Central memory CD4-positive, alpha-beta T cell (primary cell): ENCODE results near the gene KIAA1755.

Experiments used
- DNase-seq: peaks from one replicate; pipeline ENCODE4 v3.0.0; 2022
- total RNA-seq, 3 experiments: gene quantifications; one replicate each; lab custom pipeline; 2026; lab: John Stamatoyannopoulos, UW

The KIAA1755 gene, protein sequence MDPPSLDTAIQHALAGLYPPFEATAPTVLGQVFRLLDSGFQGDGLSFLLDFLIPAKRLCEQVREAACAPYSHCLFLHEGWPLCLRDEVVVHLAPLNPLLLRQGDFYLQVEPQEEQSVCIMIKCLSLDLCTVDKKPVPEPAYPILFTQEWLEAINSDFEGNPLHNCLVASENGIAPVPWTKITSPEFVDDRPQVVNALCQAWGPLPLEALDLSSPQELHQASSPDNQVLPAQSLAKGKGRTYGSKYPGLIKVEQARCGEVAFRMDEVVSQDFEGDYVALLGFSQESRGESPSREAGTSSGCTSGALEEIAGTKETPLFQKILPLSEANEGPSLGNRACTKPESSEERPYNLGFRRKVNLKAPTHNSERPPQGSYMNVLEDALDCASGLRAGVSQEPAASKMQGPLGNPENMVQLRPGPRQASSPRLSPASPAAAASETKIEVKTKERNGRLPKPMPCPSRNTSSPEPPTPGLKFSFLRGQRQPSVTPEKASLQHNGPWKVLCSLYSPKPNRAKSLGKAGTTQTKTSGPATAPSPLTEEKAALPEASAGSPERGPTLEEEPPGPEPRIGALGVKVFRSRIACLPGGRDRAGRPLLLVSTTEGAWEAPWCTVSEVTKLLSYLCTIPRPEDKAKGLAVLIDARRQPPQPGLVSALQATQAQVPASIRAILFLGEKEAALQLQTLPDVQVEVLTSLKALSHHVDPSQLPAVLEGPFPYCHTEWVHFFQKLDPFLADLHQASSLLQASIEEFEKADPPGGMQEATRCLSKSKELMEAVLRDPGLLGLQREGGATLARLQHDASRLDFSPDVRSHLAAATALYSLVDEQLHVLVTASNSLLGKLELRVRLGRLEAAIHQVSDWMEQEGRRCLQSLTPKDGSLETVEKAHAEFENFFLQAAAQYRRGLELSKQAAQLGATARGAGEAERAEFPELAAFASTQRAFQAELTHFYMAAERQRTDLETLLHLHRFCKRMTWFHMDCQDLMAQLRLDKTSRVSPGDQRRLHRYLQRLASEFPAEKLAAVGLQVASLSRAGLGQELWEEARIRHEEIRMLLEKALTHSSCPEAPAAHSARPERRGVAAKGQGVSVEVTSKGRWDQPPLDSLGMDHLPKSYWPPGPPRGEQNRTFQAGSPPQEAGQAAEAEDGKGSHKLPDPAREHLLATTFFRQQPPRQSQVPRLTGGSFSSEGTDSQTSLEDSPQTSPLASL
- total RNA-seq = 0 to 0.19 (median 0) reads per million in 3 experiments

DNA sequence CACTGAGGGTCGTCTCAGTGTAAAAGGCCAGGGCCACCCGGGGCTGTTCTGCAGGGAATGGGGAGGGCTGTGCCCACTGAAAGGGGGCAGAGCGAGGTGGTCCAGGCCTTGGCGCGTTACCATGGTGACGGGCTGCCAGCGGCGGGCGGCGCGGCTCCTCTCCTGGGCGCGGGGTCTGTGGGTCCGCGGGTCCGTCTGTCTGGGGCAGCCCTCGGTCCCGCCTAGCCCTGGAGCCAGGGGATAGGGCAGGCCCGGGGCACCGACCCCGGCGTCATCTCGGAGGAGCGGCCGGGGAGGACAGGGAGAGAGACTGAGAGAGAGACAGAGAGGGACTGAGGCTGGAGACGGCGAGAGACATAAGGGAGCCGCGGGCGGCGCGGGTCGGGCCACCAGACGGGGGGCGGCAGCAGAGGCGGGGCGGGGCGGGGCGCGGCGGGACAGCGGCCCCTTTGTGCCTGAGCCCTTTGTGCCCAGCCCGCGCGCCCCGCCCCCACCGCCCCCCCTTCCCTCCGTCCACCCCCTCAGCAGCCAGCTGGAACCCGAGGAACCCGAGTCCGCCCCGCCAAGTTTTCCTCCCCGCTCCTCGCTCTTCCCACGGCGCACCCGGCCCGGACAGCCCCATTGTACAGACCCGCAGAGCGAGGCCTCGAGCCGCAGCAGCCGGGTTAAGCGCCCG is at the start of gene KIAA1755:
TSS of gene KIAA1755 (minus strand) at position 358 of the 676 bp plus-strand sequence. CDS start at position 123, 235 bp downstream.
- no peak for DNase-seq

DNA sequence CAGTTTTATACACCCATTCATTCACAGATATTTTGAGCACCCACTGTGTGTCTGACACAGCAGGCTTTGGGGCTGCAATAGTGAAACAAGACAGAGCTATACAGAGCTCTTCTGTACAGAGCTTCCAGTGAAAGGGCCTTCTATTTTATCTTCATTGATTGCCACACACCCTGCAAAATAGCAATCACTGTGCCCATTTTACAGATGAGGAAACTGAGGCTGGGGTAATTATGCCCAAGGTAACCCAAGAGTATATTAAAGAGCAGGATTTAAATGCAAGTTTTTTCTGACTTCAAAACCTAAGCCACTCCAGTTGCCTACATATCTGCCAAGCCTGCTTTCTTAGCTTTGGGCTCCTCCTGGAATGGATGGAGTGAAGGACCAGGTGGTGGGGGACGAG is 47.9 kb upstream of the KIAA1755 start:
- no peak for DNase-seq

DNA sequence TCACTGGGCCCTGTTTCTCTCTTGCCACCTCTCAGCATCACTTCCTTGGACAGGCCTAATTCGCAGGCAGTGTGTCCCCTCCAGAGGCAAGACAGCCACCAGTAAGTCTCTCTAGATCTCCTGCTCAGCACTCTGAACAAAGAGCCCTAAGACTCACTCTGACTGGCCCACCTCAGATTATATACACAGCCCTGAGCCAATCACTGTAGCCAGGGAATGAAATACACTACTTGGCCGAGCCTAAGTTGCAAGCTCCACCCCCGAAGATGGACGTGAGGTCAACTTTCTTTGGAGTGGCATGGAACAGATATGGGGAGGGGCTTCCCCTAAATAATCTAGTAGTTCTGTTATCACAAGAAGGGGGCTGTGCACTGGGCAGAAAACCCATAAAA is 47.5 kb upstream of the KIAA1755 start:
- no peak for DNase-seq

DNA sequence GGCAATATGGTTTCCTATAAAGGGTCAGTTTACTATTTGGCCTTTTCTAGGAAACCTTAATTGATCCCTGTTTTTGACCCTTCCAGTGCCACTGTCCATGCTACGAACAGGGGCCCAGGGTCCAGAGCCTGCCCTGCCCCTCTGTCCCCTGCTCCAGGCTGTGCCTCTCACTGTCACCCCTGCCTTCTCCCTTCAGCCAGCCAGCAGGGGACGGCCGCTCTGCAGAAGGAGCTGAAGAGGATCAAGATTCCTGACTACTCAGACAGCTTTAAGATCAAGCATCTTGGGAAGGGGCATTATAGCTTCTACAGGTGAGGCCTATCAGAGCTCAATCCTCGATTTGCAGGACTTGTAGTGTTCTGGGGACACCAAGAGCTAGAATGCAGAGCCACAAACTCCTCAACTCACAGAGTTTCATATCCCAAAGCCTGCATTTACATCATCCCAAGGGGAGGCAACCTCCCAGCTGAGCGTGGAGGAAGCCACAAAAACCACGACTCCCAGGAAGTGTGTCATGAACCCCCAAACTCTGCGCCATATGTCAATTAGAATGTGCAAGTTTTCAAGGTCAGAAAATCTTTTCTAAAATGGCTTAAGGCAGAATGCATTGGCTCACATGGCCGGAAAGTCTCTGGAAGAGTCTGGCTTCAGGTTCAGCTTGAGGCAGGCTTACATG is 47.0 kb upstream of the KIAA1755 start:
- DNase-seq = no peak

DNA sequence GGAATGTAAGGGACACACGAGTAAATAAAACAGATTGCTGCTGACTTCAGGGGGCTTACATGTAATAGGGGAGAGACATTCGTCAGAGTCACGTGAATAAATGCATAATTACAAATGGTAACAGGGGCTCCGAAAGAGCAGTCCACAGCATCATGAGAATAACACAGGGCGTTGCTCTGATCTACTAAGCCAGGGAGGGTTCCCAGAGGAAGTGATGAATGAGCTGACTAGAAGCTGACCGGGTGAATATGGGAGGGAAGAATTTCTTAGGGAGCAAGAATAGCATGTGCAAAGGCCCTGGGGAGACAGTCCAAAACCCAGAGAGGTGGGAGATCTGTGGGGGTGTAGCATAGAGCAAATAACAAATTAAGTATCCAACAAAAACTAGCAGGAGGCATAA is 45.8 kb upstream of the KIAA1755 start:
- no peak for DNase-seq

DNA sequence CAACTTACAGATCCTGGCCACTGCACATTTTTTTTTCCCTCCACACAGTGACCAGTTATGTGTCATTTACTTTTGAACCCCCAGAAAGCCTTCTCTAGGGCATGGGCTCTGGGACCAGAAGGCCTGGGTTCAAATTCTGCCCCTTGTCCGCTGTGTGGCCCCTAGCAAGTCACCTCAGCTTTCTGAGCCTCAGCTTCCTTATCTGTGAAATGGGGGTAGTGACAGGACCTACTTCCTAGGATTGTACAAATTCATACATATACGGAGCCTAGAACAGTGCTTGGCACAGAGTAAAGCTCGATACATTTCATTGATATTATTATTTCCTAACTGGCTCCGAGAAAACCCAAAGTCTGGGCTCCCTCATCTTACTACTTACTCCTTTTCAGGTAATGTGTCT is 45.0 kb upstream of the KIAA1755 start:
- DNase-seq = no peak

DNA sequence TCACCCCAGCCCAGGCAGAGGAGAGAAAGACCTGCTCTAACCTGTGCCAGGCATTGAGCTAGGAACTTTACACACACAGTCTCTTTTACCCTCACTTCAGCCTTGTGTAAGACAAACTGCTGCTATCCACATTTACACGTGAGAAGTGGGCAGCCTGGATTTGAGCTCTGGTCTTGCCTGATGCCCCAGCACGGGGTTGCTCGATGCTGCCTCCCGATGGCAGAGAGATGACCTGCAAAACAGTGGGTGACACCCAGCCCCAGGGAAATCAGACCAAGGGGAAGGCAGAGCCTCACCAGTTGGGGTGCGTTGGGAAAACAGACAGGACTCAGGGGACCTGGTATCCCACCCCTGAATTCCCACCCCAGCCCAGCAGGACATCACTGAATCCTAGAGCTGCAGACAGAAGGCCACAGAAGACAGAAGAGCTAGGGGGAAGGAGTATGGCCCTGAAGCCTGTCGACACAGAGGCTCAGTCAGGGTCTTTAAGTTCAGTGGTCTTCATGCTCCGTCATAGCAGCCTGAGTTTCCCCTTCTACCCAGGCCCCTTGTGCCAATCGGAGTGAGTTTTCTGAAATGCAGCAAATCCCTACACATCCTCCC is 44.4 kb upstream of the KIAA1755 start:
- DNase-seq = no peak

DNA sequence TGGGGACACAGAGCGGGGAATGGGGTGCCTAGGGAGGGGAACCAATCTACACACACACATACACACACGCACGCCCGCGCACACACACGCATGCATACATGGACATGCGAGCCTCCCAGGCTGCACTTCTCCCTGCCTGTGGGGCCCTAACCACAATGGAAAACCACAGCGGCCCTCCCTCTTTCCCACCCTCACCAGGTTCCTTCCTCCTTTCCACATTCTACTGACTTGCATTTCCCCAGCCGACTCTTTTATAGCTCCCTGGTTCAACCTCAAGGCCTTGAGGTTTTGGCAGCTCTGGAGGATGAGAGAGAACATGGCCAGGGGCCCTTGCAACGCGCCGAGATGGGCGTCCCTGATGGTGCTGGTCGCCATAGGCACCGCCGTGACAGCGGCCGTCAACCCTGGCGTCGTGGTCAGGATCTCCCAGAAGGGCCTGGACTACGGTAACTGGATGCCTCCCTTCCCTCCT is 43.4 kb upstream of the KIAA1755 start, which contains the start of gene BPI:
TSS of gene BPI (plus strand) at position 249 of the 472 bp plus-strand sequence. CDS start at position 317, 68 bp downstream.
- DNase-seq = no peak

DNA sequence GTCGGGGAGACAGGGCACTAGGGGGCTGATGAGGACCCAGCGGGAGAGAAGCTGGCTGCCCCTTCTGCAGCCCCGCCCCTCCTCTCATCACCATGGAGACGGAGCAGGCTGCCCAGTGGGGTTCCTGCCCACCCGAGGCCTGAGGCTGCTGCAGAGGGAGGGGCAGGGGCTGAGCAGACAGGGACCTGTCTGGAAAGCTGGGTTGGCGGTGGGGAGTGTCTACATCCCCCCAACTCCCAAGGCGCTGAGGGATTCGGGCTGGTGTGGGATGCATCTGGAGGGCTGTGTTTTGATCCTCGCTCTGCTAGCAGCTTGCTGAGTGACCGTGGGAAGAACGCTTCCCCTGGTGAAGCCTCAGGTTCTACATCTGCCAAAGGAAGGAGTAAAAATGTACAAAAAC is 42.3 kb upstream of the KIAA1755 start:
- DNase-seq = no peak

DNA sequence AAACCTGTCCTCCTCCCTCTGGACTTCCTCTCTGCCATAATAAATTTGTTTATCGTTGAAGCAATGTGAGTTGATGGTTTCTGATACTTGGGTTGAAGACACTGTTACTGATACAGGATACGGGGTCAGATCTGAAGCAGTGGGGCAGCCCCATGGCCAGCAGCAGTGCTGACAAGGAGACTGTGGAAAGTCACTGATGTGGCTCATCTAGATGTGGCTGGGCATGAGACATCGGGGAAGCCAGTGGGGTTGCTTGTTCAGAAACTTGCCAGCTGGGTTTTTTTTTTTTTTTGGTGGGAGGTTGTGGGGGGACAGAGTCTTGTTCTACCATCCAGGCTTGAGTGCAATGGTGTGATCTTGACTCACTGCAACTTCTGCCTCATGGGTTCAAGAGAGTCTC is 40.8 kb upstream of the KIAA1755 start:
- DNase-seq = no peak

DNA sequence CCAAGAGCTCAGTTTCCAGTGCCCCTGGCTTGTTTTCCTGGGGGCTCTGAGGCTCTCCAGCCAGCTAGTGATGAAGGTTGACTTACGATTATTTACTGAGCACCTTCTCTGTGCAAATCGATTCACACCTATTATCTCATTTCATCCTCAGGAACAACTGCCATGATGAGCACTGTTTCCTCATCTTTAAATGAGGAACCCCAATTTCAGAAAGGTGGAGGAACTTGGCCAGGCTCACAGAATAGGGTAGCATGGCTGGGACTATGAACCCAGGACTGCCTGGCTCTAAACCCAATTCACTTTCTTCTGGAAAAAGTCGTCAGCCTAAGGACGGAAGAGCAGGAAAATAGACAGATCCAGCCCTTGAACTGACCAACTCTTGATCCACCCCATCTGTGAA is 39.9 kb upstream of the KIAA1755 start:
- no peak for DNase-seq

DNA sequence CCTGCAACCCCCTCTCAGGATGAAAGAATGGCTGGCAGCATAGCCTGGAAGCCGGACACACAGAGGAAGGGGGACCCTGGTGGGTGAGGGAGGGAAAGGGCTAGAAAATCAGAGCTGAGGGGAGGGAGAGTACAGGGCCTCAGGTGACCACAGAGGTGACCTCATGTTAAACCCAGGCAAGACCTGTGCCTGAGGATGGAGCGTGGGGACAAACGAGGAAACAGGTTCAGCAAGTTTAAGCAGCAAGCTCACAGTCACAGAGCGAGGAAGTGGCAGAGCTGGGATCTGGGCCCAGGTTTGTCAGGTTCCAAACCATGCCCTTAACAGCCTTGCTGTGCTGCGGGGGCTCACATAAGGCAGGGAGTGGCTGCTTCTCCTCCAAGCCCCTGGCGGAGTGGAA is 39.4 kb upstream of the KIAA1755 start:
- DNase-seq = no peak

DNA sequence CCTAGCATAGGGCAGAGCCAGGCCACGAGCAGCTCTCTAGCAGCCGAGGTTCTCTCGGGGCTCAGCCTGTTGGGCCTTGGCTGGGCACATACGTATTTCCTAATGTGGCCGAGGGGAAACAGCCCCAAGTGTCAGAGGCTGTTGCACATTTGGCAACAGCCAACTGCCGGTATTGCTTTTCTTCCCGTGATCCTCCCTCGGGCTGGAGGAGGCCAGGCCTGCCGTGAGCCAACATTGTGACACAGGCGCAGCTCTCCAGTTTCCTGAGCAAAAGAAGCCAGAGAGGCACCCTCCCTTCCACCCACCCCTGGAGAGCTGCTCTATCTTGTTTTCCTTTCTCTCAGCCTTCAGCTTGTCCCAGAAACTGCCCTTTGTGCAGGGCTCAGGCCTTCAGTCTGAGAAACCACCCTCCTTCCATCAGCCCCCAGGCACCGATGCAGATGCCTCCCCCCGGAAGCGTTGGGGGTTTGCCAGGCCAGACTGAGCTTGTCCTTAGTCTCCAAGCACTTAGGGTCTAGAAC is 38.3 kb upstream of the KIAA1755 start:
- DNase-seq = no peak

DNA sequence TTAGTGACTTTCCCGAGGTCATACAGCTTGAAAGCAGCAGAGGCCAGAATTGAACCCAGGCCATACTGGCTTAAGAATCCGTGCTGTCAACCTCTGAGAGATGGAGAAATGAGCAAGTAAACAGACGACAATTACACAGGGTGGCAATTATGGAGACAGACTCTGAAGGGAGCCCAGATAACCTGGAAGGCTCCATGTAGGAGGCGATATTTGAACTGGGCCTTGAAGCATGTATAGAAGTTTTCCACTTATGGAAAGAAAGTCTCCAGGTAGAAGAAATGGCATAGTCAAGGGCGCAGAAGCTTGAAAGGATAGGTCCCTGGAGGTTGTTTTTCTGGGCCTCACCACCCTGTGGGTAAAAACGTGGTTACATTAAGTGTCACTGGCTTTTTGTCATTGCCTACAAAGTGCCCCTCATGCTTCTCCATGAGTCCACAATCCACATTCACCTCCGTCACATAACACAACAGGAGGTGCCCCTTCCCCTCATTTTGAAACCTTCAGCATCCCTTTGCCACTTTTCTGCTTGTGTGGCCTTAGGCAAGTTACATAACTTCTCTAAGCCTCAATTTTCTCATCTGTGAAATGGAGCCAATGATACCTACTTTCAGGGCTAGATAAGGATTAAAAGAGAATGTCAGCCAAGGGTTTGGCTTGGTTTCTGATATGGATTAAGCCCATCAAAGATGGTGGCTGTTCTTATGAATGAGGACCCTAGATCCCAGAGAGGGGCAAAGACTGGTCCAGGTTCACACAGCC is 37.6 kb upstream of the KIAA1755 start:
- no peak for DNase-seq

DNA sequence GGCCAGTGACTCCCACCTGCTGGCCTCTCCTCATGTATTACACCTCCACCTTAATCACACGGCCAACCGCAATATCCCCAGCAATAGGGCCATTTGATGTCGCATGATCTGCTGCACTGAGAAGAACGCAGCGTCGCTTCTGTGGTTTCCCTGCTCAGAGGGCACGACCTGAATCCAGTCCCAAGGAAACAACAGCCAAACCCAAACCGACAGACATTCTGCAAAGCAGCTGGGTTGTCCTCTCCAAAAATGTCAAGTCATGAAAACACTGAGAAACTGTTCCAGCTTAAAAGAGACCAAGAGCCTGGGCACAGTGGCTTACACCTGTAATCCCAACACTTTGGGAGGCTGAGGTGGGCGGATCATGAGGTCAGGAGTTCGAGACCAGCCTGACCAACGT is 35.9 kb upstream of the KIAA1755 start:
- no peak for DNase-seq

DNA sequence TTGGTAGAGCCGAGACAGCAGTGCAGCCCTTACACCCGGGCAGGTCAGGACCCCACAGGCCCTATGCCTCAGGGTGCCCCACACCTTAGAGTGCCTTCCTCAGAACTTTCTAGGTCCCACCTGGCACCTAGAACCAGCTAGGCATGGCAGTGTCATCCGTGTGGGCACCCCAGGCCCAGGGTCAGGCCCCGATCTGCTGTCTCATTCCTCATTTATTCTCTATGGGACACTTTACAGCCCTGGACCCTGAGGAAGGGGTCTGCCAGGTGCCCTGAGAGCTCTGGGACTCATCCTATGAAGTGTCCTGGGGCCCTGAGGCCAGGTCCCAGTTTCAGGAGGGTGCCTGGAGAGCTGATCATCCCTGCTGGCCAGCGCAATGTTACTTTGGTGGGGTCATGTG is 35.3 kb upstream of the KIAA1755 start:
- no peak for DNase-seq

DNA sequence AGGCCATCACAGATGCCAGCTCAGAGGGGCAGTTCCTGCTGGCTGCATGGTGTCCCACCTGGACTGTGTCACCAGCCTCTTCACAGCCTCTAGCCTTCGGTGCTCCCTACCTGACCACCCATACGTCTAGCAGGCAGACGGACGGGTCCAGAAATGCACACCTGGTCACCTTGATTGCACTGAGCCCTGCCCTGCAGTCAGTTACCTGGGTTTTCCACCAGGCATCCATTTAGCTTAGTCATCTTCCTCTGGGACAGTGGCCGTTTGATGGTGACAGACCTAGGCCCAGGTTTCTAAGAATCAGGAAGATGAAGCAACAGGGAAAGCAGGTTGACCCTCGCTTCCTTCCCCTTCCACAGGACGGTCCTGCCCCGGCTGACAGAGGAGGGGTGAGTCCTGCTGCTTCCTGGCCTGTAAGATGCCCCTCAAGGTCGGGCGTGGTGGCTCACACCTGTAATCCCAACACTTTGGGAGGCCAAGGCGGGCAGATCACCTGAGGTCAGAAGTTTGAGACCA is 33.6 kb upstream of the KIAA1755 start:
- DNase-seq = no peak

DNA sequence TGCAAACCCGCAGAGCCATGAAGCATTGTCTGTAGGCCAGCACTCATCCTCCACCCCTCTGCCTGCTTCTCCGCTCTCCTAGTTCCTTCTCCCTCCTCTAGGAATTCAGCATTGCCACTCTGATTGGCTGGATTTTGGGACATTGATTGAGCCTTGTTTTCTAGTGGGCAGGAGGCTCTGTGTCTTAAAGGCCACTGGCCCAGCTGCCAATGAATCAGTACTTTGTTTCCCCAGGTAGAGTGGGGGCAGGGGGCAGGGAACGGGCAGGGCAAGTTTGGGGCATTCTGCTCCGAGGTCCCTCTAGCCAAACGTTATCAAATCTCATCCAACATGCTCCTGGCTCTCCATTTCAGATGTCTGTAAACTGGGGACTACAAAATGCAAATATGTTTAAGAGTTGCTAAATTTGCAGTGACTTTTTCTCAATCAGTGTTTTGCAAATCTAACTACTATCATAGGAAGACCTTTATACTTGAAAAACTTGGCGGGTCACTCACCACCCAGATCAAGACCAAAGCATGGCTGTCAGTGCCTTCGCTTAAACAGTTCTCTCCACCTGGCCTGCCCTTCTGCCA is 33.0 kb upstream of the KIAA1755 start:
- no peak for DNase-seq

DNA sequence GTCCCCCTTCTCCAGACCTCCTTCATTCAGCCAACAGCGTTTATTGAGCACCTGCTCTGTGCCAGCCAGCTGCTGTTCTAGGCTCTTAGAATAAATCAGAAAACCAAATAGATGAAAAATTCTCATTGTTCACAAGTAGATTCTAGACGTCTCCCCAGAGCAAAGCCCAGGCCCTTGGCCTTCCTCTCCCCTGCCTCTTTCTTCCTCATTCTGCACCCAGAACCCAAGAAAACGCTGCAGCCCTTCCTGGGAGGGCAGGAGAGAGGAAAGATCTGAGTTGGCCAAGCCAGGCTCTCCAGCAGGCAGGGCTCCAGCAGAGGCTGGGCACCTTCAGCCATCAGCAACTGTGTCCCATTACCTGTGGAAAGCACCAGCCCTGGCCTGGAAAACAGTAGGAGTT is 31.4 kb upstream of the KIAA1755 start:
- DNase-seq = no peak
